Fibroblast of lung (primary cell): ENCODE results near the gene MICU1. TPM values are rescaled to one million over a fixed set of nuclear protein-coding genes. Genes with fewer than 3 reads are reported as not detected.
"Not testable (repeated sequence)": the region's sequence is repeated elsewhere in the genome, so short reads cannot be mapped to it uniquely, and the experiment has no call there.

Experiments used
- DNase-seq, 2 donors: peaks; one replicate each; pipeline versions ENCODE4 v3.0.0 to v3.0.0-alpha.2; 2010; ENCODE audit warnings: low read depth in 2 of 2
- H2AFZ ChIP-seq: 2 replicates; pipeline ENCODE4 v1.5.1; 2012; ENCODE audit warnings: low read length, control low read depth, inconsistent platforms
- H3K27ac ChIP-seq: 2 replicates; pipeline ENCODE4 v1.5.1; 2011; ENCODE audit warnings: low read length, control low read depth; ENCODE audit not compliant: insufficient read depth
- H3K27me3 ChIP-seq: 2 replicates; pipeline ENCODE4 v1.5.1; 2011; ENCODE audit warnings: mild to moderate bottlenecking, low read length; ENCODE audit not compliant: control insufficient read depth, insufficient read depth
- H3K36me3 ChIP-seq: 2 replicates; pipeline ENCODE4 v1.5.1; 2011; ENCODE audit warnings: low read length; ENCODE audit not compliant: control insufficient read depth, insufficient read depth
- H3K4me1 ChIP-seq: 2 replicates; pipeline ENCODE4 v1.5.1; 2011; ENCODE audit warnings: low read length; ENCODE audit not compliant: control insufficient read depth, insufficient read depth; ENCODE audit errors: extremely low read depth
- H3K4me2 ChIP-seq: 2 replicates; pipeline ENCODE4 v1.5.1; 2011; ENCODE audit warnings: low read length, control low read depth; ENCODE audit not compliant: insufficient read depth; ENCODE audit errors: extremely low read depth
- H3K4me3 ChIP-seq, 4 experiments: fragments of 200-600 bp in 1 of 4; sonication (generic) in 1 of 4; replicated peaks in 1 of 4; 2 replicates each; pipeline ENCODE4 v1.5.1; 2011 to 2016; ENCODE audit warnings: low read length in 4 of 4, low read depth in 3 of 4, mild to moderate bottlenecking in 3 of 4, control low read depth in 2 of 4, inconsistent platforms in 1 of 4, mixed read lengths in 1 of 4; ENCODE audit not compliant: insufficient read depth in 1 of 4; ENCODE audit errors: control extremely low read depth in 1 of 4
- H3K79me2 ChIP-seq: 2 replicates; pipeline ENCODE4 v1.5.1; 2012; ENCODE audit warnings: mild to moderate bottlenecking, low read length, inconsistent platforms; ENCODE audit not compliant: control insufficient read depth, insufficient read depth
- H3K9ac ChIP-seq: 2 replicates; pipeline ENCODE4 v1.5.1; 2011; ENCODE audit warnings: mild to moderate bottlenecking, low read length, control low read depth; ENCODE audit not compliant: insufficient read depth
- H3K9me3 ChIP-seq: 2 replicates; pipeline ENCODE4 v1.5.1; 2012; ENCODE audit warnings: low read depth, low read length; ENCODE audit not compliant: control insufficient read depth, insufficient read depth
- H4K20me1 ChIP-seq: 2 replicates; pipeline ENCODE4 v1.5.1; 2011; ENCODE audit warnings: low read length; ENCODE audit not compliant: control insufficient read depth, insufficient read depth; ENCODE audit errors: extremely low read depth
- CTCF ChIP-seq, 2 donors: IDR thresholded peaks in 1 of 2; conservative IDR thresholded peaks in 1 of 2; 1 replicate in 1 of 2; 2 replicates in 1 of 2; pipeline ENCODE4 v1.5.1; 2011 to 2012; ENCODE audit warnings: low read length in 2 of 2, control low read depth in 1 of 2, inconsistent platforms in 1 of 2, low read depth in 1 of 2, mild to moderate bottlenecking in 1 of 2
- EZH2 ChIP-seq: IDR thresholded peaks from 2 replicates; pipeline ENCODE4 v1.5.1; 2012; ENCODE audit warnings: low read length, control low read depth, mild to moderate bottlenecking; ENCODE audit errors: missing control alignments
- polyA plus RNA-seq, 2 donors: library from polyadenylated mRNA; depleted of rRNA in 1 of 2; stranded (reverse) in 1 of 2; unstranded in 1 of 2; fragments of >200 nt; gene quantifications; 2 replicates each; pipeline ENCODE4 v1.2.1, GENCODE V29; 2011 to 2012; ENCODE audit warnings: missing spikeins in 1 of 2
- total RNA-seq: library from RNA; depleted of rRNA; stranded (reverse); fragments of >200 nt; gene quantifications from 2 replicates; pipeline ENCODE4 v1.2.1, GENCODE V29; 2014

MICU1 gene
- total and polyA plus RNA-seq, 2 donors (not counting 1 experiment from before 2014, with no cell fraction given): 83.2 to 83.3 TPM

GRCh38 chr10:72435570-72435969 lies 190.3 kb downstream of the MICU1 start:
- no peaks in the 10 kb centered on the region for H3K9me3 ChIP-seq
- no peak overlapping the region for H3K4me2 ChIP-seq
- DNase-seq: no peak
- no peak overlapping the region for H3K9ac ChIP-seq
- H3K79me2 ChIP-seq: no peaks in the 10 kb centered on the region
- H4K20me1 ChIP-seq: no peaks in the 10 kb centered on the region
- TF ChIP-seq EZH2 (no peak), CTCF (conservative IDR thresholded peaks at IDR 0.05 in 1 of 2, IDR thresholded peaks at IDR 0.05 in 1 of 2; ENCODE audit: low read depth in 1 of 2, low read length in 2 of 2) (no peak)
- H2AFZ ChIP-seq: no peak overlapping the region
- H3K4me3 ChIP-seq: no peak overlapping the region
- no peak overlapping the region for H3K27ac ChIP-seq
- no peaks in the 10 kb centered on the region for H3K4me1 ChIP-seq
- no peaks in the 10 kb centered on the region for H3K27me3 ChIP-seq
- no peaks in the 10 kb centered on the region for H3K36me3 ChIP-seq

GRCh38 chr10:72430936-72431335 lies 194.9 kb downstream of the MICU1 start:
- not testable (repeated sequence) for H4K20me1 ChIP-seq, H2AFZ ChIP-seq, H3K9ac ChIP-seq, H3K36me3 ChIP-seq, H3K4me1 ChIP-seq, DNase-seq, H3K27me3 ChIP-seq, H3K9me3 ChIP-seq, H3K79me2 ChIP-seq, H3K4me2 ChIP-seq, H3K4me3 ChIP-seq, H3K27ac ChIP-seq

GRCh38 chr10:72429931-72430330 lies 195.9 kb downstream of the MICU1 start:
- TF ChIP-seq CTCF (conservative IDR thresholded peaks at IDR 0.05 in 1 of 2, IDR thresholded peaks at IDR 0.05 in 1 of 2; ENCODE audit: low read depth in 1 of 2, low read length in 2 of 2) (no peak), EZH2 (no peak)
- Histone ChIP-seq H3K4me1 (no peaks in the 10 kb centered on the region), H3K9me3 (no peaks in the 10 kb centered on the region), H3K4me2 (no peak overlapping the region), H3K9ac (no peak overlapping the region), H3K36me3 (no peaks in the 10 kb centered on the region), H2AFZ (no peak overlapping the region), H4K20me1 (no peaks in the 10 kb centered on the region), H3K27ac (no peak overlapping the region), H3K79me2 (no peaks in the 10 kb centered on the region), H3K27me3 (no peaks in the 10 kb centered on the region), H3K4me3 (no peak overlapping the region)
- no peak for DNase-seq

GRCh38 chr10:72426986-72427385 lies 198.9 kb downstream of the MICU1 start:
- Histone ChIP-seq H3K27ac (no peak overlapping the region), H3K4me1 (no peaks in the 10 kb centered on the region), H3K79me2 (no peaks in the 10 kb centered on the region), H3K9me3 (no peaks in the 10 kb centered on the region), H3K4me3 (no peak overlapping the region), H2AFZ (no peak overlapping the region), H3K27me3 (no peaks in the 10 kb centered on the region), H4K20me1 (no peaks in the 10 kb centered on the region), H3K36me3 (no peaks in the 10 kb centered on the region), H3K4me2 (no peak overlapping the region), H3K9ac (no peak overlapping the region)
- TF ChIP-seq EZH2: no peak
- TF ChIP-seq CTCF (conservative IDR thresholded peaks at IDR 0.05 in 1 of 2, IDR thresholded peaks at IDR 0.05 in 1 of 2; ENCODE audit: low read depth in 1 of 2, low read length in 2 of 2): no peak
- DNase-seq: no peak
